ENCODE results near the gene RAMACL. TPM values are rescaled to one million over a fixed set of nuclear protein-coding genes. Genes with fewer than 3 reads are reported as not detected.

RAMACL gene
- total RNA-seq, 2 experiments from 2014 or later, result 0.45 TPM; not detected in 1

- Mint-ChIP-seq H3K4me3 (no peak overlapping the region), H3K36me3 (ENCODE audit: low read depth) (peaks cover 3% of the 10 kb centered on the region), H3K9me3 (peaks cover 6% of the 10 kb centered on the region), H3K27ac (no peak overlapping the region), H3K4me1 (ENCODE audit: low read depth) (no peaks in the 10 kb centered on the region), H3K27me3 (no peaks in the 10 kb centered on the region)
- ChIA-PET POLR2A (no interaction called here), CTCF (no interaction called here)
- DNase-seq, result no peak
- intact Hi-C loops (cut with micrococcal nuclease), result no loop called here
- TF ChIP-seq CTCF (IDR thresholded peaks at IDR 0.05), result no peak
- ATAC-seq, result no peak
These were observed 7.8 kb downstream of the RAMACL start for GRCh38 chr6:166578536-166579236.

- intact Hi-C loops (cut with micrococcal nuclease), result no loop called here
- POLR2A ChIA-PET, result no interaction called here
- no peak overlapping the region for H3K27ac Mint-ChIP-seq
These were observed 11.3 kb downstream of the RAMACL start for GRCh38 chr6:166575205-166575604.

GRCh38 chr6:166573511-166574216 lies 12.8 kb downstream of the RAMACL start:
- Mint-ChIP-seq H3K27ac (no peak overlapping the region), H3K4me3 (no peak overlapping the region), H3K4me1 (ENCODE audit: low read depth) (no peaks in the 10 kb centered on the region), H3K36me3 (ENCODE audit: low read depth) (peaks cover 3% of the 10 kb centered on the region), H3K27me3 (peaks cover 2% of the 10 kb centered on the region), H3K9me3 (peaks cover 6% of the 10 kb centered on the region)
- POLR2A ChIA-PET, result no interaction called here
- ATAC-seq (no peak), DNase-seq (no peak)
- TF ChIP-seq CTCF (IDR thresholded peaks at IDR 0.05), result no peak
- intact Hi-C loops (cut with micrococcal nuclease), result no loop called here
- CTCF ChIA-PET, result interaction anchor here (1.5 kb wide), 1 partner anchor 9 kb away, joined by 5 read pairs; no protein-coding TSS in a partner anchor

More at GRCh38 chr6:166575205-166575604, 11.3 kb downstream of the RAMACL start:
- Mint-ChIP-seq H3K4me3 (no peak overlapping the region), H3K36me3 (ENCODE audit: low read depth) (peaks cover 3% of the 10 kb centered on the region), H3K4me1 (ENCODE audit: low read depth) (no peaks in the 10 kb centered on the region), H3K27me3 (peaks cover 2% of the 10 kb centered on the region), H3K9me3 (peaks cover 6% of the 10 kb centered on the region)
- no peak for ATAC-seq
- TF ChIP-seq CTCF (IDR thresholded peaks at IDR 0.05), result no peak
- CTCF ChIA-PET, result interaction anchor here (1.5 kb wide), 1 partner anchor 8 kb away, joined by 5 read pairs; no protein-coding TSS in a partner anchor
- DNase-seq, result no peak

- ChIA-PET CTCF (interaction anchor here (1.4 kb wide), 1 partner anchor 11 kb away, joined by 3 read pairs; no protein-coding TSS in a partner anchor), POLR2A (interaction anchor here (1.0 kb wide), 1 partner anchor 271 kb away, joined by 5 read pairs; no protein-coding TSS in a partner anchor)
- no peak for TF ChIP-seq CTCF (IDR thresholded peaks at IDR 0.05)
- peaks cover 3% of the 10 kb centered on the region for H3K36me3 Mint-ChIP-seq (ENCODE audit: low read depth)
- H3K4me3 Mint-ChIP-seq, result no peak overlapping the region
- ATAC-seq (no peak), DNase-seq (no peak)
- peaks cover 6% of the 10 kb centered on the region for H3K9me3 Mint-ChIP-seq
- intact Hi-C loops (cut with micrococcal nuclease), result no loop called here
- H3K27ac Mint-ChIP-seq, result no peak overlapping the region
- H3K27me3 Mint-ChIP-seq, result peaks cover 2% of the 10 kb centered on the region
- H3K4me1 Mint-ChIP-seq (ENCODE audit: low read depth), result no peaks in the 10 kb centered on the region
These were observed 13.9 kb downstream of the RAMACL start for GRCh38 chr6:166572370-166573261.
